Head of caudate nucleus (tissue), 42 donors: ENCODE measurements around the gene RNF141.

ENCODE experiments used
- DNase-seq, 42 donors: peaks; one replicate each; pipeline versions ENCODE4 v3.0.0 to v3.0.0-alpha.2; 2020 to 2021; ENCODE audit warnings: mixed read lengths in 7 of 42
- intact Hi-C: fragments of 100-400 bp; cut with DNase I; formaldehyde crosslinking; loops from one replicate; pipeline ENCODE4 v1.15.0; 2022

Gene RNF141

DNA sequence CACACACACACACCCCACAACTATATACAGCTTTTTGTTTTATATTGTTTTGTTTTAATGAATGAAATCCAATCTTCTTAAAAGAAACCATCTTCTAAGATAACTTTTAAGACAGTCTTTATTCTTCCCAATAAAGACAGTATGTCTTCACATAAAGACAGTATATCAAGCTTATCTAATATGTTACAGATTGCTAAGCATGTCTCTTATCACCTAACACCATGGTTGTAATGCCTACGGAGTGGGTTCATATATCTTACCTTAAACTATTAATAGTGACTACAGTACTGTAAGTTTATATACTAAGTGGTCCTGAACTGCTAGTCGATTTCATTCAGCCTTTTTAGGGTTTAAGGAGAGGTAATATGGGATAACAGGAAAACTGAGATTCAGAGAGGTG lies 8.5 kb downstream of the RNF141 start:
- no peak for DNase-seq
- intact Hi-C loops, result no loop called here

DNA sequence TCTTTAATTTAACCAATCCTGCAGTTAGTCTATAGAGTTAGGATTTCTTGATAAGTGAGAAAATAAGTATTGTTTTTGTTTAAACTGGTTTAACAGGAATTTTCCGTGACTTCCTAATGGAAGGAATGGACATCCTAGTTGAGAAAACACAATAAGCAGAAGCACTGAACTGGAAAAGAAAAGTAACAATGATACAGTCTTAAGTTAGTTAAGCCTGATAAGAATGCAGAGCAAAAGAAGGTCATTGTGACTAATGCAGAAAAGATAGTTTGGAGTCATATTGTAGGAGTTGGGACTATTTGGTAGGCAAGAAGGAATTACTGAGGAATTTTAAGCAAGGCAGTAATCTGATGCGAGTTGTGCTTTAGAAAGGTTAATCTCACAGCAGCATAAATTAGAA lies 11.7 kb downstream of the RNF141 start:
- intact Hi-C loops, result loop anchor here (10.0 kb wide), 1 partner anchor 74 kb away; the partner anchor contains the start of gene AMPD3

DNA sequence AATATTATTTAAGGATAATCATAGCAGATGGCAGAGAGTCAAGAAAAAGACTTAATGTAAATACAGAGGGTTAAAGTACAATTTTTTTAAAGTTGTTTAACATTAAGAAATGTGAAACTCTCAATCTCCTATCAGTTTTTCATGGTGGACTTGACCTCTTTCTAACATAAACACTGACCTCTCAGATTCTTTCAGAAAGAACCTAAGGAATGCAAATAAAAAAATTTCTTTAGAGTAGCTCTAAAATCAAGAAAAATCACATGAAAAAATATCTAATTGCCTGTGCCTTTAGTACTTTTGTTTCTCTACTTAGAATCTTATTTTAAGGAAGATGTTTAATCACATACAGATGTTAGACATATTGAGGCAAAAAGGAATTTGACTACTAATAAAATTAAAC lies 12.9 kb downstream of the RNF141 start:
- DNase-seq, result no peak
- intact Hi-C loops, result loop anchor here (10.0 kb wide), 1 partner anchor 73 kb away; the partner anchor contains the start of gene AMPD3

More for the DNA sequence above, 11.7 kb downstream of the RNF141 start:
- DNase-seq, result no peak

DNA sequence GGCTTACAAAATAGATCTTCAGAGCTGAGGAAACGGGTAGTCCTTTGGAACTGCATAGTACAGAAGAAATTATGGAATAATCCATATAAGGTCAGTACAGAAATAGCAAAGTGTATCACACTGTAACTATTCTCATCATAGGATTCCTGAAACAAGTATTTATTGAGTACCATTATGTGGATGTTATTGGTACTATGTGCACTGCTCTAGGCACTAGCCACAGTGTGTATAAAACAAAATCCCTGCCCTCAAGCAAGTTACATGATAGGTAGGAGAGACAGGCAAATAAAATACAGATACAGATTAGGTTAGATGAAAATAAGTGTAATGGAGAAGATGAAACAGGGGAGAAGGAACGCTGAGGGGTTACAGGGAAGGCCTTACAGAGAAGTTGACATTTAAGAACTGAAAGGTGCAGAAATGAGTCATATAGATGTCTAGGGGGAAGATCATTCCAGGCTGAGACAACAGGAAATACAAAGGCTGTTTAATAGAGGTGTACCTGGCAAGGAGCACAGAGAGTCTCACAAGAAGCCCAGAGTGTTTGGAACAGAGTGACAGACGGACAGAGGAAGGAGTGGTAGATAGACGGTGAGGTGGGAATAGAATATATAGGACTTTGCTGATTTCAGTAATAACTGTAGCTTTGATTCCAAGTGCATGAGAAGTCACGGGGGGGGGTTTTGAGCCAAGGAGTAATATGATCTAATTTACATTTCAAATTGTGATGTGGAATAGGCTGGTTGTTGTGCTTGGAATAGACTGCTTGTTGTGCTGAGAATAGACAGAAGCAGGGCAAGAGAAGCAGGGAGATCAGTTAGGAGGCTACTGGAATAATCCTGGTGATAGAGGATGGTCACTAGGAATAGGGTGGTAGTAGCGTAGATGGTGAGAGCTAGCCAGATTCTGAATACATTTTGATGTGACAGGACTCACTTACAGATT lies 13.7 kb downstream of the RNF141 start:
- DNase-seq, result peak in 18 of 42 donors; percentile 28 to 84 (median 50)
- intact Hi-C loops, result loop anchor here (10.0 kb wide), 1 partner anchor 72 kb away; the partner anchor contains the start of gene AMPD3

DNA sequence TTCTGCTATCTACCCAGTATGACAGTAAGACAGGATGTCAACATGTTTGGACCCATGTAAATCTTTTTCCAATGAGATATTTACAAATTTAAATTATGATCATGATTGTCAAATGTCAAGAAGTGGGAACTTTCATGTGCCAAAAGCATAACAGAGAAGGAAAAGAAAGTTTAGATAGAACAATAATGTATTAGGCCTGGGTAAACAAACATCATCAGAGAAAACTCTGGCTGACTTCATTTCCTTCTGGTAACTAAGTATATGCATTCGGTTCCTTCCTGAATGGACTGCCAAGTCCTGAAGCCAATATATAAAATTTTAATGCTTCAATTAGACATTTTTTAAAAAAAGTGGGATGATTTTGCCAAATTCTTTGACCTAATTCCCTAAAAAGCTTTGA lies 16.5 kb downstream of the RNF141 start:
- intact Hi-C loops, result loop anchor here (10.0 kb wide), 1 partner anchor 70 kb away; the partner anchor contains the start of gene AMPD3
- DNase-seq, result no peak

DNA sequence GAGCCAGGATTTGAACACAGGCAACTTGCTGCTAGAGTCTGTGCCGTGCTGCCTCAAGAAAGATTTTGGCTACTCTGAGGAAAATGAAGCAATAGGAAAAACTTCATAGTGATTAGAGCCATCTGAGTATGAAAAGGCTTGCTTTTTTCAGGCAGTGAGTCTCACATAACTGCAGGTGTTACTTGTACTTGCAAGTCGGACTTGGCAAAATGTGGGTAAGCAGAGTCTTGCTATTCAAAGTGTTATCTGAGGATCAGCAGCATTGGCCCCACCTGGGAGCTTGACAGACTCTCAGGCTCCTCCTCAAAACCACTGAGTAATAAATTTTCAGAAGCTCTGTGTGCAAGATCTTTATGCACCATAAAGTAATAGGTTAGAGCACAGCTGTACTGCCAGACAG lies 18.1 kb downstream of the RNF141 start:
- DNase-seq, result peak in 1 of 42 donors; percentile 52
- intact Hi-C loops, result loop anchor here (10.0 kb wide), 1 partner anchor 68 kb away; the partner anchor contains the start of gene AMPD3

DNA sequence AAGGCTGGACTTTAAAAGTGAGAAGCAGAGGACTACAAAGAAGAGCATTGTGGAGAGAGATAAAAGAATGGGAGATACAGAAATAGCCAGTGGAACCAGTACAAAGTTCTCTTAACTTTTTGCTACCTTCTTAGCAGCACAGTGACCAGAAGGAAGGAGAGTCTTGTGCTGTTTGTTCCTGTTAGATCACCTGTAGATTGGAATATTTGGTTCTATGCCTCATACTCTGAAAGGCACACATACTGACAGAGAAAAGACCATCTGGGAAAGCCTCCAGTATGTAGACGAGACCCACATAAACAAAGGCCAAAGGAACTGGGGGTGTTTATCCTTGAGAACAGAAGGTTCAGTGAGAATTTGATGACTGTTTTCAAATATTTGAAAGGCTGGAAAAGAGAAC lies 18.7 kb downstream of the RNF141 start:
- intact Hi-C loops, result loop anchor here (10.0 kb wide), 1 partner anchor 67 kb away; the partner anchor contains the start of gene AMPD3
- peak in 2 of 42 donors; percentile 27 to 60 for DNase-seq

DNA sequence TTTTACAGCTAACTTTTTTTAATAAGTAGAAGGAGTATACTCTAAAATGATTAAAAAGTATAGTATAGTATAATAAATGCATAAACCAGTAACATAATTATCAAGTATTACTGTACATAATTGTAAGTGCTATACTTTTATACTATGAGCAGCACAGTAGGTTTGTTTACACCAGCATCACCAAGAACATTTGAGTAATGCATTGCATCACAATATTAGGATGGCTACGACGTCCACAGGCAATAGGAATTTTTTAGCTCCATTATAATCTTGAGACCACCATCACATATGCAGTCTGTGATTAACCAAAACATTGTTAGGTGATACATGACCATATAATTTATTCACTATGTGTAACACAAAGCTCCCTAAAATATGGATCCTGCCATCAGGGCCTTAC lies 20.4 kb downstream of the RNF141 start:
- intact Hi-C loops, result loop anchor here (10.0 kb wide), 1 partner anchor 66 kb away; the partner anchor contains the start of gene AMPD3
- no peak for DNase-seq

DNA sequence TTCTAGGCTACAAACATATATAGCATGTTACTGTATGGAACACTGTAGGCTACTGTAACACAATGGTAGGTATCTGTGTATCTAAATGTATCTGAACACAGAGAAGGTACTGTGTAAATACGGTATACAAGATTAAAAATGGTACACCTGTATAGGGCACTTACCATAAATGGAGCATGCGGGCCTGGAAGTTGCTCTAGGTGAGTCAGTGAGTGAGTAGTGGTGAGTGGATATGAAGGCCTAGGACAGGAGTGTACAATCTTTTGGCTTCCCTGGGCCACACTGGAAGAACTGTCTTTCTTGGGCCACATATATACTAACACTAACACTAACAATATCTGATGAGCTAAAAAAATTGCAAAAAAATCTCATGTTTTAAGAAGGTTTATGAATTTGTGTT lies 21.4 kb downstream of the RNF141 start:
- intact Hi-C loops, result loop anchor here (10.0 kb wide), 1 partner anchor 65 kb away; the partner anchor contains the start of gene AMPD3
- DNase-seq, result no peak

DNA sequence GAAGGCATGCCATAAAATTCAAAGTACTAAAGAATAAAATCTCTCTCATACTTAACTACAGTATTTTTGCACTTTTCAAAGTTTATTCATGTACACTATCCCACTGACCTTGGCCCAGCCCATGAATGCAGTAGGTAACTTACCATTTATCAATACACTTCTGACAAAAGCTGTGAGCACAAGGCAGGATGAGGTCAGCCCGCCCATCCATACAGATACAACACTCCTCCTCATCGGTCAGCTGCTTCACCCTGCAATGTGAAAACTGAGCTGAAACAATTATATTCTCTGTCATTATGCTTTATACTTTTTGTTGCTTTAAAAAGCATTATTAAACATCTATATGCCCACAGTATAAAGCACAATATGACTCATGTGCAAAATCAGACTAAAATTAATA lies 22.1 kb downstream of the RNF141 start:
- DNase-seq, result peak in 3 of 42 donors; percentile 34 to 66 (median 41)
- intact Hi-C loops, result no loop called here

DNA sequence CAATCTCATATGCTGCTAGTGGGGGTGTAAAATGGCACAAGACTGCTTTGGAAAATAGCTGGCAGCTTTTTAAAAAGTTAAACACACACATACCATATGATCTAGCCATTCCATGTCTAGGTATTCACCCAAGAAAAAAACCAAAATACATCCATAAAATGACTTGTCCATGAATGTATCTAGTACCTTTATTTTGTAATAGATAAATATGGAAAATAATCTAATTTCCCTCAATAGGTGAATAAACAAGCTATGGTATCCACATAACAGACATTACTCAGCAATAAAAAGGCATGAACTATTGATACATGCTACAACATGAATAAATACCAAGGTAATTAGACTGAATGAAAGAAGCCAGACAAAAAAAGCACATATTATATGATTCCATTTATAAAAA lies 22.9 kb downstream of the RNF141 start:
- no peak for DNase-seq
- intact Hi-C loops, result no loop called here

DNA sequence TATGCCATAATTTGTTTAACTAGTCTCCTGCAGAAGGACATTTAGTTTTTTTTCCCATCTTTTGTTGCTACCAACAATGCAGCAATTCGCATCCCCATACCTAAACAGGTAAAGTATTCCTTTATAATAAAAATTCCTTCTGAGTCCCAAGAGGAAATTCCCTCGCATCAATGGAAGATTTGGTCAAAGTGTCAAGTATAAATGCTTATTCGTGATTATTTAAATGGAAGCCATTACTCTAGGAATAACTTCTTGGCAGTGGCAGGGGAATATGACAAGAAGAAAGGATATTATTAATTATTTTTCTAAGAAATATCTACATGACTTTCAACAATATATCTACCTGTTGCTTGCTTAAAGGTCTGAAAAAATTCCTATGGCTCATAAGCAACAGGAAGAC lies 25.6 kb downstream of the RNF141 start:
- intact Hi-C loops, result no loop called here
- no peak for DNase-seq

DNA sequence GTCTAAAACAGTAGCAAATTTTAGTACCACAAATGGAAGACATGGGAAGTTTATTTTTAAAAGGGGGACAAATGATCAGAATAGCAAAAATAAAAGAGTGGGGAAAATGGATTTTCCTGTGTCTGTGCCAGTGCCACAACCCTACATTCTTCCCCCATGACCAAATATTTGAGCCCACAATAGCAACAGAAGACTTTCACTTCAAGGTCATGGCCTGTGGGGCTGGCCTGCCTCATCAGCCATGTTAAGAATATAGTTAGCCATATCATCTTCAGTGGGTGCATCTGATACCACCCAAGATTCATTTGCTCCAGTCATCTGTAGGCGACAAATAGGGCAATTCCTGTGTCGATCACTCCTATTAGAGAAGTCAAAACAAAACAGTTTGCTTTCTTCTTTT lies 26.3 kb downstream of the RNF141 start:
- DNase-seq, result no peak
- intact Hi-C loops, result no loop called here

DNA sequence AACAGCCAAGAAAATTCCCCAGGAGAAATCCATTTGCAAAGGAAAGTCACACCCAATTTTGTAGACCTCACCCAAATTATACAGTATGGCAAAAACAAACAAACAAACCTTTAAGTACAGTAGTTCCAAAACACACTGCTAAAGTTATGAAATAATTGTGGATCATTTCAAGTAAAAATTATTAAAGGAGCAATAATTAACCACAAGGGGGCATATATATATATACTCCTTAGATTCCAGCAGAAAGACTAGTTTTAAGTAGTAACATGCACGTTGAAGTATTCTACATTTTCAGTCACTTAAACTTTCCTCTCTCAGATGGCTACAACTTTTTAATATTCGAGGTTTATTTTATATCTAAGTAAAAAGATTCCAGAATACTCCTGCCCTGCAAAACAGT lies 26.8 kb downstream of the RNF141 start:
- no peak for DNase-seq
- intact Hi-C loops, result no loop called here

DNA sequence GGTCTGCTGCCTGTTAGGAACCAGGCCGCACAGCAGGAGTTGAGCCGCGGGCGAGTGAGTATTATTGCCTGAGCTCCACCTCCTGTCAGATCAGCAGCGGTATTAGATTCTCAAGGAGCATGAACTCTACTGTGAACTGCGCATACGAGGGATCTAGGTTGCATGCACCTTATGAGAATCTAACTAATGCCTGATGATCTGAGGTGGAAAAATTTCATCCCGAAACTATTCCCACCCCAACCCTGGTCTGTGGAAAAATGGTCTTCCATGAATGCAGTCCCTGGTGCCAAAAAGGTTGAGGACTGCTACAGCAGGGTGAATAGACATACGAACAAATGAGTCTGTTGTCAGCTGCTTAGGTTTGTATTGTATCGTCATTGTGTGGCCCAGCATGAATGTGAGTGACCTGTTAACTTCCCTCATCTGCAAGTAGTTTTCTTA lies 29.8 kb downstream of the RNF141 start:
- intact Hi-C loops, result no loop called here
- peak in 1 of 42 donors; percentile 44 for DNase-seq

DNA sequence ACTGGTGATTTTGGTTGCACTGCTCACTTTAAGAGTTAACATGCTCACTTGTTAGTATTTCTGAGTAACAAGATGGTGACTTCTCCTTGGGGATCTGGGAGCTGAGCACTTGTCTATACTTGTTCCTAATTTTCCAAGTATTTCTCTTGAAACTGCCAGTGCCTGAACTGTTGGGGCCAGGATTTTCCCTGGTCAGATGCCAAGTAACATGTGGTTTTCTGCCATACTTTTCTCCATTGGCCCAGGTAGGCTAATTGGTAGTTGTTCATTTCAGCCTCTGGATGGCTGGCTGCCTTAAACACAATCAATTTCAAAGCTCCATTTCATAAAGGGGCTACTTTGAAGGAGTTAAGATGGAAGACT lies 35.0 kb downstream of the RNF141 start:
- intact Hi-C loops, result no loop called here

DNA sequence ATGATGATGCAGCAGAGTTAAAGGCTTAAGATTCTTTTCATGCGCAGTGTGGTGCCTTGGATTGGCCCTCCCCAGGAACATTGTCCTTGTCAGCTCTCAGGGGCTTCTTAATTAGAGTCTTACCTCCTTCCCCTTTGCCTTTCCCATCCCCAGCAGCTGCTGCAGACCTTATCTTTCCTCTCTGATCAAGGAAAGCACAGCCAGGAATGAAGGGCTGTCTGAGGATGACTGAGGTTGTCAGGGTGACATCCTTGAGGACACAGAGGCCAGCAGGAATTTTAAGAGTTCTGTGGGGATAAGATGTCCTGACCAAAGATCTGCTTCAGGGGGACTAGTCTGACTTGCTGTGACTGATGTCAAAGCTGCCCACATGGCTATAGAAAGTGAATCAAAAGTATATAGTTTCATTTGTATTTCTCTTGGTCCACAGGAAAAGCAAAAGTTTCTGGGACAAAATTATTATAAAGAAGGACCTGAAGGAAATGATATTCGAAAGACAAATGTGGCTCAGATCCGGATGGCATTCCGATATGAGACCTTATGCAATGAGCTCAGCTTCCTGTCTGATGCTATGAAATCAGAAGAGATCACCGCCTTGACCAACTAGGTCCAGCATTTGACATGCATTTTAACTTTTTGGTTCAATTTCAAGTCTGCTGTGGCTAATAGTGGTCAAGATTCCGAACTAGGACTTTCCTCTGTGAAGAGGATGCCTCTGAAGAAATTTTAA lies 35.5 kb downstream of the RNF141 start:
- DNase-seq, result no peak
- intact Hi-C loops, result no loop called here

More for the DNA sequence above, 35.0 kb downstream of the RNF141 start:
- DNase-seq, result peak in 1 of 42 donors; percentile 6

DNA sequence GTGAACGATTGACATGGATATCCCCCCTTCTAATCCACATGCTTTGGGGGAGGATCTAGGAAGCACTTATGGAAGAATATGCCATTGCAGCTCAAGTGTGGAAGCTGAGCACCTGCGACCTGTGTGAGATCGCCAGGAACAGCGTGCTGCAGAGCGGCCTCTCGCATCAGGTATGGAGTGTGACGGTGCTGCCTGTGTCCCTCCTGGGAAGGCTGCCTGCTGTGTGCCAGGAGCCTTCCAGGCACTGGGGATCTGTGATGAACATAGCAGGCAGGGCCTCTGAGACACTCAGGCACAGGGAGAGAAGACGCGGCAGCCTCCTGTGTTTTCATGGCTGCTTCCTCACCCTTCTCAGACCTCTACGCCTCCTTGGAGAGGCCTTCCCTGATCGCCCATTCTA lies 36.5 kb downstream of the RNF141 start:
- intact Hi-C loops, result no loop called here
- peak in 5 of 42 donors; percentile 6 to 34 (median 10) for DNase-seq

DNA sequence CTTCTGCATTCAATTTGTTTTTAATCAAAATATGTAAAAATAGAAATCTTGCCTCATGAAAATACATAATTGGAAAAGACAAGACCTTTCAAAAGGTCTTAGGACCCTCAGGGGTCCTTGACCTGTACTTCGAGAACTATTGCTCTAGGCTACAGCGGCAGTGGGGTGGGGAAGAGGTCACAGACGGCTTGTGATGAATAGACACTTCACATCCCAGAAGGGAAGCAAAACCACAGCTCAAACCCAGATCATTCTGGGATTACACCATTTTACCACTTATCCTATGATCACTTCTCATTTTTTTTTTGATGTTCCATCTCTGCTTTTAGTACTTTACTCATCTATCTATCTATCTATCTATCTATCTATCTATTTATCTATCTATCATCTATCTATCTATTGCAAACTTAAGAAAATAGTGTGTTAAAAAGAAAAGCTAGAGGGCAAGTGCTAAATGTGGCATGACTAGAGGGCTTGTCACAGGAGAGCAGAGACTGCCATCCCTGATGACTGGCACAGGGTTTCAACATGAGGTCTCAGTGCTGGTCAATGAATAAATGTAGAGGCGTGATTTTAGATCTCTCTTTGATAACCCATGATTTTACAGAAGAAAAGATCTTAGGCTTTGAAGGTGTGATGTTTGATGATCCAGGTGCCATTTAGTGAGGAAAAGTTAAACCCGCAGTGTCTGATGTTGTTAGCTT lies 37.1 kb downstream of the RNF141 start:
- intact Hi-C loops, result no loop called here
- peak in 5 of 42 donors; percentile 10 to 48 (median 16) for DNase-seq
